ENCODE measurements around the gene PARL.

DNA sequence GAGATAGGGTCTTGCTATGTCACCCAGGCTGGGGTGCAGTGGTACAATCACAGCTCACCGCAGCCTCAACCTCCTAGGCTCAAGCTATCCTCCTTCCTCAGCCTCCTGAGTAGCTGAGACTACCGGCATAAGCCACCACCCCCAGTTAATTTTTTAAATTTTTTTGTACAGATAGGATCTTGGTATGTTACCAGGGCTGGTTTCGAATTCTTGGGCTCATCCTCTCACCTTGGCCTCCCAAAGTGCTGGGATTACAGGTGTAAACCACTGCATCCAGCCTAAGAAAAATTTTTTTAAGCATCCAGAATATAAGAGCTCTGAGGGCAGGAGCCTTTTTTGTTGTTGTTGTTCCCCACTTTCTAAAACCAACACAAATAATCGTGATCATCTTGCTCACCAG lies 44.9 kb downstream of the PARL start:
- TF ChIP-seq EZH2 (IDR thresholded peaks at IDR 0.05; ENCODE audit: borderline replicate concordance, low read length) (no peak), CTCF (conservative IDR thresholded peaks at IDR 0.05 in 1 of 2, IDR thresholded peaks at IDR 0.05 in 1 of 2; ENCODE audit: extremely low read depth in 1 of 2, insufficient read depth in 1 of 2, low read depth in 1 of 2, low read length in 2 of 2) (no peak)

All from mammary epithelial cell (primary cell).